ENCODE measurements around the gene USP17L21. TPM values are rescaled to one million over a fixed set of nuclear protein-coding genes. Genes with fewer than 3 reads are reported as not detected.
"Not testable (repeated sequence)": the region's sequence is repeated elsewhere in the genome, so short reads cannot be mapped to it uniquely, and the experiment has no call there.

The USP17L21 gene
- total RNA-seq, result not detected in 2 replicates

- DNase-seq (ENCODE audit: low read depth), result not testable (repeated sequence)
These were observed at the start of gene USP17L21 for GRCh38 chr4:9262572-9262971. Gene USP17L21, plus strand, starts transcription at chr4:9262872. Its CDS starts 0 bp downstream, at chr4:9262872.

GRCh38 chr4:9214701-9215100 is 48.0 kb upstream of the USP17L21 start:
- DNase-seq (ENCODE audit: low read depth), result not testable (repeated sequence)

GRCh38 chr4:9215105-9215504 is 47.6 kb upstream of the USP17L21 start, which contains the start of gene USP17L11:
Gene USP17L11, plus strand, starts transcription at chr4:9215405. Its CDS starts 0 bp downstream, at chr4:9215405.
- DNase-seq (ENCODE audit: low read depth), result not testable (repeated sequence)

GRCh38 chr4:9219852-9220251 is 42.8 kb upstream of the USP17L21 start, which contains the start of gene USP17L12:
Gene USP17L12, plus strand, starts transcription at chr4:9220152. Its CDS starts 0 bp downstream, at chr4:9220152.
- not testable (repeated sequence) for DNase-seq (ENCODE audit: low read depth)

- DNase-seq (ENCODE audit: low read depth), result not testable (repeated sequence)
These were observed 38.1 kb upstream of the USP17L21 start, which contains the start of gene USP17L13 for GRCh38 chr4:9224596-9224995. Gene USP17L13, plus strand, starts transcription at chr4:9224896. Its CDS starts 0 bp downstream, at chr4:9224896.

- not testable (repeated sequence) for DNase-seq (ENCODE audit: low read depth)
These were observed 32.4 kb upstream of the USP17L21 start for GRCh38 chr4:9230249-9230648.

GRCh38 chr4:9234085-9234484 is 28.6 kb upstream of the USP17L21 start, which contains the start of gene USP17L15:
Gene USP17L15, plus strand, starts transcription at chr4:9234385. Its CDS starts 0 bp downstream, at chr4:9234385.
- DNase-seq (ENCODE audit: low read depth), result not testable (repeated sequence)

- DNase-seq (ENCODE audit: low read depth), result not testable (repeated sequence)
These were observed 24.2 kb upstream of the USP17L21 start for GRCh38 chr4:9238461-9238860.

- DNase-seq (ENCODE audit: low read depth), result not testable (repeated sequence)
These were observed 19.1 kb upstream of the USP17L21 start, which contains the start of gene USP17L17 for GRCh38 chr4:9243579-9243978. Gene USP17L17, plus strand, starts transcription at chr4:9243879. Its CDS starts 0 bp downstream, at chr4:9243879.

- peak; percentile 1 for DNase-seq (ENCODE audit: low read depth)
These were observed 14.6 kb upstream of the USP17L21 start, which contains the start of gene USP17L18 for GRCh38 chr4:9247953-9248680. Gene USP17L18, plus strand, starts transcription at chr4:9248630. Its CDS starts 0 bp downstream, at chr4:9248630.

GRCh38 chr4:9253078-9253477 is 9.6 kb upstream of the USP17L21 start, which contains the start of gene USP17L19:
Gene USP17L19, plus strand, starts transcription at chr4:9253378. Its CDS starts 0 bp downstream, at chr4:9253378.
- not testable (repeated sequence) for DNase-seq (ENCODE audit: low read depth)

- DNase-seq (ENCODE audit: low read depth), result not testable (repeated sequence)
These were observed 4.8 kb upstream of the USP17L21 start, which contains the start of gene USP17L20 for GRCh38 chr4:9257824-9258223. Gene USP17L20, plus strand, starts transcription at chr4:9258124. Its CDS starts 0 bp downstream, at chr4:9258124.

- DNase-seq (ENCODE audit: low read depth), result not testable (repeated sequence)
These were observed 4.6 kb downstream of the USP17L21 start, which contains the start of gene USP17L22 for GRCh38 chr4:9267319-9267718. Gene USP17L22, plus strand, starts transcription at chr4:9267619. Its CDS starts 0 bp downstream, at chr4:9267619.

- DNase-seq (ENCODE audit: low read depth), result not testable (repeated sequence)
These were observed 9.0 kb downstream of the USP17L21 start for GRCh38 chr4:9271719-9272118.

Other genes starting within 250 kb of the USP17L21 start
- gene FAM90A26, start 92.5 kb upstream of the USP17L21 start, total RNA-seq, result not detected in 2 replicates
- not detected in 2 replicates for gene USP17L10, start 52.2 kb upstream of the USP17L21 start, total RNA-seq
- gene USP17L11, start 47.5 kb upstream of the USP17L21 start, total RNA-seq, result not detected in 2 replicates
- not detected in 2 replicates for gene USP17L12, start 42.7 kb upstream of the USP17L21 start, total RNA-seq
- gene USP17L13, start 38.0 kb upstream of the USP17L21 start, total RNA-seq, result not detected in 2 replicates
- not detected in 2 replicates for gene USP17L15, start 28.5 kb upstream of the USP17L21 start, total RNA-seq
- gene USP17L17, start 19.0 kb upstream of the USP17L21 start, total RNA-seq, result not detected in 2 replicates
- gene USP17L18, start 14.2 kb upstream of the USP17L21 start, total RNA-seq, result not detected in 2 replicates
- gene USP17L19, start 9.5 kb upstream of the USP17L21 start, total RNA-seq, result not detected in 2 replicates
- not detected in 2 replicates for gene USP17L20, start 4.7 kb upstream of the USP17L21 start, total RNA-seq
- not detected in 2 replicates for gene USP17L22, start 4.7 kb downstream of the USP17L21 start, total RNA-seq
- not detected in 2 replicates for gene USP17L24, start 62.3 kb downstream of the USP17L21 start, total RNA-seq
- gene USP17L25, start 67.0 kb downstream of the USP17L21 start, total RNA-seq, result not detected in 2 replicates
- gene USP17L26, start 71.8 kb downstream of the USP17L21 start, total RNA-seq, result not detected in 2 replicates
- not detected in 2 replicates for gene USP17L5, start 76.5 kb downstream of the USP17L21 start, total RNA-seq
- not detected in 2 replicates for gene USP17L27, start 81.3 kb downstream of the USP17L21 start, total RNA-seq
- gene USP17L28, start 86.0 kb downstream of the USP17L21 start, total RNA-seq, result not detected in 2 replicates
- gene USP17L29, start 90.8 kb downstream of the USP17L21 start, total RNA-seq, result not detected in 2 replicates
- gene USP17L30, start 100.3 kb downstream of the USP17L21 start, total RNA-seq, result not detected in 2 replicates
- not detected in 2 replicates for gene DEFB131A, start 181.5 kb downstream of the USP17L21 start, total RNA-seq